Hepatocyte (in vitro differentiated cells): ENCODE data around the gene TMEM117.

Experiments used
- CTCF ChIP-seq: fragments of 200-600 bp; sonication (generic); IDR thresholded peaks from 2 replicates; pipeline ENCODE4 v1.5.1; 2016; ENCODE audit warnings: antibody characterized with exemption, mild to moderate bottlenecking; ENCODE audit not compliant: poor library complexity
- EZH2 ChIP-seq: fragments of 200-600 bp; sonication (generic); IDR thresholded peaks from 2 replicates; pipeline ENCODE4 v1.6.1; 2016; ENCODE audit warnings: antibody characterized with exemption, mild to moderate bottlenecking, borderline replicate concordance

DNA sequence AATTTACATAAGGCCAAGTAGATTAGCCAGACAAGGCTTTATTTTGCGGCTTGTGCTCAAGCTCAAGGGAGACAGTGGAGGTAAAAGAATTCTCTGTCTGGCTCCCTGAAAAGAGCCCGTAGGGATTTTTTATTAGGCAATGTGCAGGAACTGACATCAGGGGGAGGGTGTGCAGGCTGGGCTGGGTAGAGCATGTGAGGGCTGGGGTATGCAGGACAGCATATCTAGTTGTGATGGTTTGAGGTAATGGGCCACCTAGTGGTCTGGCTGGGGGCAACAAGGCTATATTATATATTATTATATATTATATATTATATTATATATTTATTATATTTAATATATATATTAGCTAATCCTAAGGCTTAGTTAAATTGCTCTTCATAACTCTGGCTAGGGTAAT lies 102.1 kb downstream of the TMEM117 start:
- peak; percentile 31 for TF ChIP-seq CTCF
- no peak for TF ChIP-seq EZH2
